GM21360 (cell line): ENCODE results near the gene TRMT1L.
"Not testable (repeated sequence)": the region's sequence is repeated elsewhere in the genome, so short reads cannot be mapped to it uniquely, and the experiment has no call there.

Experiments used
- ATAC-seq: cut with Tn5 transposase; IDR thresholded peaks from one replicate; pipeline ENCODE4 v1.9.1; 2021; ENCODE audit warnings: mild to moderate bottlenecking, moderate library complexity; ENCODE audit not compliant: unreplicated experiment

The TRMT1L gene

GRCh38 chr1:185156854-185157598, at the start of gene TRMT1L, which contains the start of gene SWT1:
TRMT1L (minus strand) TSS chr1:185156953; CDS start chr1:185156712, 241 bp downstream.
SWT1 (plus strand) TSS chr1:185157167; CDS start chr1:185160842, 3,675 bp downstream.
- peak; percentile 88 for ATAC-seq

- ATAC-seq = no peak
Observed at GRCh38 chr1:185200889-185201288, 44.1 kb upstream of the TRMT1L start.

- ATAC-seq = not testable (repeated sequence)
Observed at GRCh38 chr1:185198712-185199111, 42.0 kb upstream of the TRMT1L start.

GRCh38 chr1:185193756-185194155, 37.0 kb upstream of the TRMT1L start:
- no peak for ATAC-seq

- peak; percentile 93 for ATAC-seq
Observed at GRCh38 chr1:185170291-185170848, 13.6 kb upstream of the TRMT1L start.

- no peak for ATAC-seq
Observed at GRCh38 chr1:185166106-185166505, 9.4 kb upstream of the TRMT1L start.

GRCh38 chr1:185162491-185162890, 5.7 kb upstream of the TRMT1L start:
- ATAC-seq = no peak

- ATAC-seq = no peak
Observed at GRCh38 chr1:185159966-185160365, 3.2 kb upstream of the TRMT1L start.

- ATAC-seq = no peak
Observed at GRCh38 chr1:185158800-185159199, 2.0 kb upstream of the TRMT1L start.

GRCh38 chr1:185157599-185158412, 1.1 kb upstream of the TRMT1L start:
- no peak for ATAC-seq

GRCh38 chr1:185156288-185156853, 382 bp downstream of the TRMT1L start:
- ATAC-seq = peak; percentile 21

GRCh38 chr1:185155600-185156287, 1.0 kb downstream of the TRMT1L start:
- no peak for ATAC-seq

GRCh38 chr1:185154912-185155513, 1.7 kb downstream of the TRMT1L start:
- no peak for ATAC-seq

GRCh38 chr1:185152187-185152767, 4.5 kb downstream of the TRMT1L start:
- no peak for ATAC-seq

- no peak for ATAC-seq
Observed at GRCh38 chr1:185151215-185151614, 5.5 kb downstream of the TRMT1L start.

GRCh38 chr1:185144233-185144632, 12.5 kb downstream of the TRMT1L start:
- no peak for ATAC-seq

- ATAC-seq = no peak
Observed at GRCh38 chr1:185139246-185139645, 17.5 kb downstream of the TRMT1L start.

- no peak for ATAC-seq
Observed at GRCh38 chr1:185137896-185138545, 18.7 kb downstream of the TRMT1L start.

GRCh38 chr1:185132534-185132933, 24.2 kb downstream of the TRMT1L start:
- ATAC-seq = no peak
